ENCODE data around the gene GNAT3. TPM values are rescaled to one million over a fixed set of nuclear protein-coding genes. Genes with fewer than 3 reads are reported as not detected.

The GNAT3 gene
- total RNA-seq (2022; extraction: Qiagen RNA extraction; ENCODE audit: low read depth): not detected in 5 replicates

DNA sequence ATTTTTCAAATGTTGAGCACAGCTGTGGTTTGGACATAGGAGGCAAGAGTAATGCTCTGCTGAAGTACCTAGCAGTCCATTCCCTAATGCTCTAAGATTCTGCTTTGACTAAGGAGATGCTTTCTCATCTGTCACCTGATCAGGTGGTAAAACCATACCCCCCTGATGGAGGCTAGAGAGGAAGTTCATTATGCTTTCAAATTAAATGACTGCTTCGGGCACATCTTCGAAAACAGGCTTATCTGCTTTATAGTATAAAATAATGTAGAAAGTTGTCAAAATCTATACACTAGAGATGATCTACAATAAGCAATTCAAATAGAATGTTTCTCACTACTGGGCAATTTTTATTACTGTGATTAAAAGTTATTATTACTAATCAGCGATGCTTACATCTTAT lies at the start of gene GNAT3:
Gene GNAT3, minus strand, starts transcription at position 101 of the 400 bp plus-strand sequence. CDS start 138 bp downstream, outside the sequence.

Other genes with a start within 250 kb of the GNAT3 start
- 0.07 to 0.21 TPM (median 0.09 TPM) in 4 of 5 replicates, not detected in the other for gene CD36, start 126.6 kb upstream of the GNAT3 start, total RNA-seq (2022; extraction: Qiagen RNA extraction; ENCODE audit: low read depth)